GM12878 (cell line): Measurements from ENCODE around the gene FOXRED2. TPM values are rescaled to one million over a fixed set of nuclear protein-coding genes. Genes with fewer than 3 reads are reported as not detected.
A peak's percentile ranks its signal among the peaks of the same experiment; 100 is the strongest.

Source experiments
- MYC ChIP-seq: IDR thresholded peaks from 2 replicates; pipeline ENCODE4 v1.6.1; 2011; ENCODE audit warnings: mild to moderate bottlenecking, low read length, moderate library complexity, inconsistent platforms; ENCODE audit not compliant: insufficient read depth, insufficient replicate concordance, insufficient read length, severe bottlenecking
- RFX5 ChIP-seq: IDR thresholded peaks from 2 replicates; pipeline ENCODE4 v1.6.1; 2011; ENCODE audit warnings: low read depth, low read length, improper control_type of control experiment
- SREBF2 ChIP-seq: IDR thresholded peaks from 2 replicates; pipeline ENCODE4 v1.6.1; 2012; ENCODE audit warnings: mild to moderate bottlenecking, low read length
- STAT1 ChIP-seq: fragments of 450-650 bp; conservative IDR thresholded peaks from 2 replicates; pipeline ENCODE4 v1.6.1; 2014; ENCODE audit warnings: antibody characterized with exemption, mild to moderate bottlenecking
- polyA plus RNA-seq, 11 experiments: library from polyadenylated mRNA; depleted of rRNA in 4 of 11; unstranded in 6 of 11; stranded (reverse) in 5 of 11; fragments of >200 nt; fragmentation: Nextera tagmentation in 4 of 11; fragmentation: Illumina TruSeq in 1 of 11; extraction: Ambion mirVana in 4 of 11; extraction: Trizol in 1 of 11; gene quantifications; 1 replicate in 1 of 11; 2 replicates in 10 of 11; pipeline versions ENCODE4 v1.2.1 to v1.2.3, GENCODE V29; 2011 to 2016; ENCODE audit warnings: inconsistent platforms in 2 of 11, missing spikeins in 2 of 11, low read depth in 1 of 11
- total RNA-seq, 4 experiments: library from RNA; depleted of rRNA in 3 of 4; stranded (reverse); fragments of >200 nt in 3 of 4; fragmentation: Illumina TruSeq in 1 of 4; extraction: Trizol in 1 of 4; gene quantifications; 2 replicates each; pipeline versions ENCODE4 v1.2.1 to v1.2.3, GENCODE V29; 2013 to 2021
- TF ChIP-seq, protein P1 (sequence below): fragments of 450-650 bp; IDR thresholded peaks from 2 replicates; pipeline ENCODE4 v1.6.1; 2017; ENCODE audit warnings: mild to moderate bottlenecking, low read depth, inconsistent platforms; ENCODE audit not compliant: poor library complexity, severe bottlenecking
- TF ChIP-seq, protein P2 (sequence below): IDR thresholded peaks from 2 replicates; pipeline ENCODE4 v1.6.1; 2012; ENCODE audit warnings: low read depth, low read length, improper control_type of control experiment
- TF ChIP-seq, protein P3 (sequence below), 3 experiments: IDR thresholded peaks in 2 of 3; conservative IDR thresholded peaks in 1 of 3; 2 replicates each; pipeline ENCODE4 v1.5.1; 2011; ENCODE audit warnings: low read depth in 3 of 3, low read length in 3 of 3, mild to moderate bottlenecking in 3 of 3, control low read depth in 2 of 3, moderate library complexity in 2 of 3, inconsistent platforms in 1 of 3, mixed read lengths in 1 of 3; ENCODE audit not compliant: control insufficient read depth in 2 of 3, insufficient read depth in 1 of 3; ENCODE audit errors: extremely low read depth in 1 of 3
- TF ChIP-seq, protein P4 (sequence below): fragments of 450-650 bp; IDR thresholded peaks from 2 replicates; pipeline ENCODE4 v1.6.1; 2017; ENCODE audit warnings: mild to moderate bottlenecking

Gene FOXRED2
- total and polyA plus RNA-seq, 10 of the 15 experiments (the other 5 are each of a cell fraction or from before 2014, with no cell fraction given): 1.8 to 28.8 (median 7.6) TPM

DNA sequence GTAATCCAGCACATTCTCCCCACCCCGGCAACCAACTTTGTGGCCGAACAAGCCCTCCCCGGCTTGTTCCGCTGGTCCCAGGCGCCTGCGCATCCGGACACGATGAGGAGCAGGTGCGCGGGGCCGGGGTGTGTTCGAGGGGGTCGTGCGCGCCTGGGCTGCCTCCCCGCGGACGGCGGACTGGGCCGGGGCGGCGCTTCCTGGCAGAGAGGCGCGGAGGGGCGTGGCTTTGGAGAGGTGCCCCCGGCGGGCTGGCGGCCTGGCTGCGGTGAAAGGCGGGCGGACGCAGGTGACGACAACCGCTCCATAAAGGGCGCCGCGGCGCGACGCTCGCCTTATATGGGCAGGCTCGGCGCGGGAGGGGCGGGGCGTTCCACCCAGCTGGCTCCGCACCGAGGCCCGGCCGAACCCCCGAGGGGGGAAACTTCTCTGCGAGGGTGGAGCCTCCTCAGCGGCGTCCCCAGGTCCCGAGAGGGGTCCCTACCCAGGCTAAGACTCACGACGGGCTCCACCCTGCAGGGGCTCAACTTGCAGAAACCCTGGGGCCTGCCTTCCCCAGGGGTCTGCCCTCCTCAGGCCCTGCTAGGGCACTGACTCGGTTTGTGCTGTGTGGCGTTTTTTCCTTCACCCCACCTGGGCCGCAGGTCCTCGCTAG lies 51.8 kb downstream of the FOXRED2 start (continued):
- TF ChIP-seq, protein P1, sequence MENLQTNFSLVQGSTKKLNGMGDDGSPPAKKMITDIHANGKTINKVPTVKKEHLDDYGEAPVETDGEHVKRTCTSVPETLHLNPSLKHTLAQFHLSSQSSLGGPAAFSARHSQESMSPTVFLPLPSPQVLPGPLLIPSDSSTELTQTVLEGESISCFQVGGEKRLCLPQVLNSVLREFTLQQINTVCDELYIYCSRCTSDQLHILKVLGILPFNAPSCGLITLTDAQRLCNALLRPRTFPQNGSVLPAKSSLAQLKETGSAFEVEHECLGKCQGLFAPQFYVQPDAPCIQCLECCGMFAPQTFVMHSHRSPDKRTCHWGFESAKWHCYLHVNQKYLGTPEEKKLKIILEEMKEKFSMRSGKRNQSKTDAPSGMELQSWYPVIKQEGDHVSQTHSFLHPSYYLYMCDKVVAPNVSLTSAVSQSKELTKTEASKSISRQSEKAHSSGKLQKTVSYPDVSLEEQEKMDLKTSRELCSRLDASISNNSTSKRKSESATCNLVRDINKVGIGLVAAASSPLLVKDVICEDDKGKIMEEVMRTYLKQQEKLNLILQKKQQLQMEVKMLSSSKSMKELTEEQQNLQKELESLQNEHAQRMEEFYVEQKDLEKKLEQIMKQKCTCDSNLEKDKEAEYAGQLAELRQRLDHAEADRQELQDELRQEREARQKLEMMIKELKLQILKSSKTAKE: no peak
- TF ChIP-seq, protein P2, sequence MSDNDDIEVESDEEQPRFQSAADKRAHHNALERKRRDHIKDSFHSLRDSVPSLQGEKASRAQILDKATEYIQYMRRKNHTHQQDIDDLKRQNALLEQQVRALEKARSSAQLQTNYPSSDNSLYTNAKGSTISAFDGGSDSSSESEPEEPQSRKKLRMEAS: peak; percentile 76
- TF ChIP-seq MYC (peak; percentile 36), RFX5 (no peak), STAT1 (peak; percentile 95; the same call in 1 of the 2 replicates), SREBF2 (no peak)
- TF ChIP-seq, protein P3, sequence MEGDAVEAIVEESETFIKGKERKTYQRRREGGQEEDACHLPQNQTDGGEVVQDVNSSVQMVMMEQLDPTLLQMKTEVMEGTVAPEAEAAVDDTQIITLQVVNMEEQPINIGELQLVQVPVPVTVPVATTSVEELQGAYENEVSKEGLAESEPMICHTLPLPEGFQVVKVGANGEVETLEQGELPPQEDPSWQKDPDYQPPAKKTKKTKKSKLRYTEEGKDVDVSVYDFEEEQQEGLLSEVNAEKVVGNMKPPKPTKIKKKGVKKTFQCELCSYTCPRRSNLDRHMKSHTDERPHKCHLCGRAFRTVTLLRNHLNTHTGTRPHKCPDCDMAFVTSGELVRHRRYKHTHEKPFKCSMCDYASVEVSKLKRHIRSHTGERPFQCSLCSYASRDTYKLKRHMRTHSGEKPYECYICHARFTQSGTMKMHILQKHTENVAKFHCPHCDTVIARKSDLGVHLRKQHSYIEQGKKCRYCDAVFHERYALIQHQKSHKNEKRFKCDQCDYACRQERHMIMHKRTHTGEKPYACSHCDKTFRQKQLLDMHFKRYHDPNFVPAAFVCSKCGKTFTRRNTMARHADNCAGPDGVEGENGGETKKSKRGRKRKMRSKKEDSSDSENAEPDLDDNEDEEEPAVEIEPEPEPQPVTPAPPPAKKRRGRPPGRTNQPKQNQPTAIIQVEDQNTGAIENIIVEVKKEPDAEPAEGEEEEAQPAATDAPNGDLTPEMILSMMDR (IDR thresholded peaks at IDR 0.05 in 2 of 3, conservative IDR thresholded peaks at IDR 0.05 in 1 of 3; ENCODE audit: control insufficient read depth in 2 of 3, extremely low read depth in 1 of 3, insufficient read depth in 1 of 3, low read depth in 3 of 3, low read length in 3 of 3): peak in 2 of 3 experiments; percentile 10 to 23; a peak in 2 of 6 replicates
- TF ChIP-seq, protein P4, sequence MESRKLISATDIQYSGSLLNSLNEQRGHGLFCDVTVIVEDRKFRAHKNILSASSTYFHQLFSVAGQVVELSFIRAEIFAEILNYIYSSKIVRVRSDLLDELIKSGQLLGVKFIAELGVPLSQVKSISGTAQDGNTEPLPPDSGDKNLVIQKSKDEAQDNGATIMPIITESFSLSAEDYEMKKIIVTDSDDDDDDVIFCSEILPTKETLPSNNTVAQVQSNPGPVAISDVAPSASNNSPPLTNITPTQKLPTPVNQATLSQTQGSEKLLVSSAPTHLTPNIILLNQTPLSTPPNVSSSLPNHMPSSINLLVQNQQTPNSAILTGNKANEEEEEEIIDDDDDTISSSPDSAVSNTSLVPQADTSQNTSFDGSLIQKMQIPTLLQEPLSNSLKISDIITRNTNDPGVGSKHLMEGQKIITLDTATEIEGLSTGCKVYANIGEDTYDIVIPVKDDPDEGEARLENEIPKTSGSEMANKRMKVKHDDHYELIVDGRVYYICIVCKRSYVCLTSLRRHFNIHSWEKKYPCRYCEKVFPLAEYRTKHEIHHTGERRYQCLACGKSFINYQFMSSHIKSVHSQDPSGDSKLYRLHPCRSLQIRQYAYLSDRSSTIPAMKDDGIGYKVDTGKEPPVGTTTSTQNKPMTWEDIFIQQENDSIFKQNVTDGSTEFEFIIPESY: peak; percentile 91
